ENCODE results near the gene TSNAX. TPM values are rescaled to one million over a fixed set of nuclear protein-coding genes. Genes with fewer than 3 reads are reported as not detected.
"Not testable (repeated sequence)": the region's sequence is repeated elsewhere in the genome, so short reads cannot be mapped to it uniquely, and the experiment has no call there.

Gene TSNAX
- polyA plus RNA-seq, 2 donors = 5.8 to 15.9 TPM

- Histone ChIP-seq H3K27me3 (ENCODE audit: control insufficient read depth in 1 of 2, insufficient read depth in 2 of 2, low read length in 2 of 2) (no peaks in the 10 kb centered on the region), H3K27ac (ENCODE audit: low read depth in 2 of 2, low read length in 1 of 2) (no peak overlapping the region), H3K4me3 (ENCODE audit: low read depth in 1 of 2, low read length in 2 of 2) (no peak overlapping the region), H3K4me1 (ENCODE audit: control insufficient read depth in 2 of 2, insufficient read depth in 2 of 2, low read length in 1 of 2) (peaks cover 0 to 3% of the 10 kb centered on the region in 2 donors), H3K9me3 (ENCODE audit: control insufficient read depth in 2 of 2, insufficient read depth in 1 of 2, low read depth in 1 of 2, low read length in 1 of 2) (no peaks in the 10 kb centered on the region), H3K36me3 (ENCODE audit: control insufficient read depth in 2 of 2, insufficient read depth in 2 of 2, low read length in 1 of 2) (no peaks in the 10 kb centered on the region)
- 95 to 100% methylated on average over 1 of the region's 1 CpG for WGBS, 2 donors
Observed at GRCh38 chr1:231557411-231557810, 28.9 kb downstream of the TSNAX start.

GRCh38 chr1:231557898-231558707 is 29.6 kb downstream of the TSNAX start:
- H3K4me3 ChIP-seq (ENCODE audit: low read depth in 1 of 2, low read length in 2 of 2) = no peak overlapping the region
- H3K36me3 ChIP-seq (ENCODE audit: control insufficient read depth in 2 of 2, insufficient read depth in 2 of 2, low read length in 1 of 2) = no peaks in the 10 kb centered on the region
- peaks cover 0 to 3% of the 10 kb centered on the region in 2 donors for H3K4me1 ChIP-seq (ENCODE audit: control insufficient read depth in 2 of 2, insufficient read depth in 2 of 2, low read length in 1 of 2)
- H3K27ac ChIP-seq (ENCODE audit: low read depth in 2 of 2, low read length in 1 of 2) = no peak overlapping the region
- no peaks in the 10 kb centered on the region for H3K9me3 ChIP-seq (ENCODE audit: control insufficient read depth in 2 of 2, insufficient read depth in 1 of 2, low read depth in 1 of 2, low read length in 1 of 2)
- WGBS, 2 donors = 83 to 85% methylated on average over 3 of the region's 3 CpGs
- no peaks in the 10 kb centered on the region for H3K27me3 ChIP-seq (ENCODE audit: control insufficient read depth in 1 of 2, insufficient read depth in 2 of 2, low read length in 2 of 2)

- Histone ChIP-seq H3K36me3 (ENCODE audit: control insufficient read depth in 2 of 2, insufficient read depth in 2 of 2, low read length in 1 of 2) (no peaks in the 10 kb centered on the region), H3K27me3 (ENCODE audit: control insufficient read depth in 1 of 2, insufficient read depth in 2 of 2, low read length in 2 of 2) (no peaks in the 10 kb centered on the region), H3K4me1 (ENCODE audit: control insufficient read depth in 2 of 2, insufficient read depth in 2 of 2, low read length in 1 of 2) (peaks cover 0 to 3% of the 10 kb centered on the region in 2 donors), H3K4me3 (ENCODE audit: low read depth in 1 of 2, low read length in 2 of 2) (no peak overlapping the region), H3K27ac (ENCODE audit: low read depth in 2 of 2, low read length in 1 of 2) (no peak overlapping the region), H3K9me3 (ENCODE audit: control insufficient read depth in 2 of 2, insufficient read depth in 1 of 2, low read depth in 1 of 2, low read length in 1 of 2) (no peaks in the 10 kb centered on the region)
- 87 to 92% methylated on average over 2 of the region's 2 CpGs for WGBS, 2 donors
Observed at GRCh38 chr1:231558708-231559185, 30.3 kb downstream of the TSNAX start.

- Histone ChIP-seq H3K4me3 (ENCODE audit: low read depth in 1 of 2, low read length in 2 of 2) (no peak overlapping the region), H3K27ac (ENCODE audit: low read depth in 2 of 2, low read length in 1 of 2) (no peak overlapping the region), H3K9me3 (ENCODE audit: control insufficient read depth in 2 of 2, insufficient read depth in 1 of 2, low read depth in 1 of 2, low read length in 1 of 2) (no peaks in the 10 kb centered on the region), H3K27me3 (ENCODE audit: control insufficient read depth in 1 of 2, insufficient read depth in 2 of 2, low read length in 2 of 2) (no peaks in the 10 kb centered on the region), H3K4me1 (ENCODE audit: control insufficient read depth in 2 of 2, insufficient read depth in 2 of 2, low read length in 1 of 2) (peaks cover 0 to 3% of the 10 kb centered on the region in 2 donors), H3K36me3 (ENCODE audit: control insufficient read depth in 2 of 2, insufficient read depth in 2 of 2, low read length in 1 of 2) (peaks cover 0 to 3% of the 10 kb centered on the region in 2 donors)
- 95 to 97% methylated on average over 3 of the region's 3 CpGs for WGBS, 2 donors
Observed at GRCh38 chr1:231561647-231562383, 33.3 kb downstream of the TSNAX start.

GRCh38 chr1:231563247-231563646 is 34.8 kb downstream of the TSNAX start:
- no peak overlapping the region for H3K4me3 ChIP-seq (ENCODE audit: low read depth in 1 of 2, low read length in 2 of 2)
- no peak overlapping the region for H3K27ac ChIP-seq (ENCODE audit: low read depth in 2 of 2, low read length in 1 of 2)
- no peaks in the 10 kb centered on the region for H3K27me3 ChIP-seq (ENCODE audit: control insufficient read depth in 1 of 2, insufficient read depth in 2 of 2, low read length in 2 of 2)
- 70 to 82% methylated on average over 2 of the region's 2 CpGs for WGBS, 2 donors
- H3K4me1 ChIP-seq (ENCODE audit: control insufficient read depth in 2 of 2, insufficient read depth in 2 of 2, low read length in 1 of 2) = no peaks in the 10 kb centered on the region
- H3K9me3 ChIP-seq (ENCODE audit: control insufficient read depth in 2 of 2, insufficient read depth in 1 of 2, low read depth in 1 of 2, low read length in 1 of 2) = no peaks in the 10 kb centered on the region
- H3K36me3 ChIP-seq (ENCODE audit: control insufficient read depth in 2 of 2, insufficient read depth in 2 of 2, low read length in 1 of 2) = peaks cover 0 to 3% of the 10 kb centered on the region in 2 donors

- Histone ChIP-seq H3K4me1 (ENCODE audit: control insufficient read depth in 2 of 2, insufficient read depth in 2 of 2, low read length in 1 of 2) (no peaks in the 10 kb centered on the region), H3K27me3 (ENCODE audit: control insufficient read depth in 1 of 2, insufficient read depth in 2 of 2, low read length in 2 of 2) (no peaks in the 10 kb centered on the region), H3K36me3 (ENCODE audit: control insufficient read depth in 2 of 2, insufficient read depth in 2 of 2, low read length in 1 of 2) (peaks cover 0 to 3% of the 10 kb centered on the region in 2 donors), H3K4me3 (ENCODE audit: low read depth in 1 of 2, low read length in 2 of 2) (no peak overlapping the region), H3K9me3 (ENCODE audit: control insufficient read depth in 2 of 2, insufficient read depth in 1 of 2, low read depth in 1 of 2, low read length in 1 of 2) (no peaks in the 10 kb centered on the region), H3K27ac (ENCODE audit: low read depth in 2 of 2, low read length in 1 of 2) (no peak overlapping the region)
- WGBS, 2 donors = 92 to 95% methylated on average over 4 of the region's 4 CpGs
Observed at GRCh38 chr1:231564373-231564772, 35.9 kb downstream of the TSNAX start.

GRCh38 chr1:231566496-231566895 is 38.0 kb downstream of the TSNAX start:
- Histone ChIP-seq H3K27ac (ENCODE audit: low read depth in 2 of 2, low read length in 1 of 2) (no peak overlapping the region), H3K4me3 (ENCODE audit: low read depth in 1 of 2, low read length in 2 of 2) (no peak overlapping the region), H3K27me3 (ENCODE audit: control insufficient read depth in 1 of 2, insufficient read depth in 2 of 2, low read length in 2 of 2) (no peaks in the 10 kb centered on the region), H3K4me1 (ENCODE audit: control insufficient read depth in 2 of 2, insufficient read depth in 2 of 2, low read length in 1 of 2) (no peaks in the 10 kb centered on the region), H3K36me3 (ENCODE audit: control insufficient read depth in 2 of 2, insufficient read depth in 2 of 2, low read length in 1 of 2) (peaks cover 0 to 3% of the 10 kb centered on the region in 2 donors), H3K9me3 (ENCODE audit: control insufficient read depth in 2 of 2, insufficient read depth in 1 of 2, low read depth in 1 of 2, low read length in 1 of 2) (no peaks in the 10 kb centered on the region)
- 97 to 98% methylated on average over 2 of the region's 2 CpGs for WGBS, 2 donors

- WGBS, 2 donors = 93% methylated on average over 3 of the region's 3 CpGs
- not testable (repeated sequence) for H3K27ac ChIP-seq (ENCODE audit: low read depth in 2 of 2, low read length in 1 of 2); H3K4me3 ChIP-seq (ENCODE audit: low read depth in 1 of 2, low read length in 2 of 2); H3K4me1 ChIP-seq (ENCODE audit: control insufficient read depth in 2 of 2, insufficient read depth in 2 of 2, low read length in 1 of 2); H3K27me3 ChIP-seq (ENCODE audit: control insufficient read depth in 1 of 2, insufficient read depth in 2 of 2, low read length in 2 of 2); H3K9me3 ChIP-seq (ENCODE audit: control insufficient read depth in 2 of 2, insufficient read depth in 1 of 2, low read depth in 1 of 2, low read length in 1 of 2); H3K36me3 ChIP-seq (ENCODE audit: control insufficient read depth in 2 of 2, insufficient read depth in 2 of 2, low read length in 1 of 2)
Observed at GRCh38 chr1:231570262-231570661, 41.8 kb downstream of the TSNAX start.

GRCh38 chr1:231571904-231572303 is 43.4 kb downstream of the TSNAX start:
- H3K9me3 ChIP-seq (ENCODE audit: control insufficient read depth in 2 of 2, insufficient read depth in 1 of 2, low read depth in 1 of 2, low read length in 1 of 2) = no peaks in the 10 kb centered on the region
- WGBS, 2 donors = 52 to 75% methylated on average over 6 of the region's 6 CpGs
- no peaks in the 10 kb centered on the region for H3K36me3 ChIP-seq (ENCODE audit: control insufficient read depth in 2 of 2, insufficient read depth in 2 of 2, low read length in 1 of 2)
- H3K27me3 ChIP-seq (ENCODE audit: control insufficient read depth in 1 of 2, insufficient read depth in 2 of 2, low read length in 2 of 2) = no peaks in the 10 kb centered on the region
- no peaks in the 10 kb centered on the region for H3K4me1 ChIP-seq (ENCODE audit: control insufficient read depth in 2 of 2, insufficient read depth in 2 of 2, low read length in 1 of 2)
- no peak overlapping the region for H3K4me3 ChIP-seq (ENCODE audit: low read depth in 1 of 2, low read length in 2 of 2)
- peak overlapping the region in 1 of 2 donors; percentile 37 for H3K27ac ChIP-seq (ENCODE audit: low read depth in 2 of 2, low read length in 1 of 2)
